ENCODE measurements around the gene PDE8A.

GRCh38 chr15:85000189-85000864, 18.7 kb downstream of the PDE8A start:
- TF ChIP-seq EZH2 (IDR thresholded peaks at IDR 0.05; ENCODE audit: low read length, missing control alignments) = no peak
- TF ChIP-seq, protein P1, sequence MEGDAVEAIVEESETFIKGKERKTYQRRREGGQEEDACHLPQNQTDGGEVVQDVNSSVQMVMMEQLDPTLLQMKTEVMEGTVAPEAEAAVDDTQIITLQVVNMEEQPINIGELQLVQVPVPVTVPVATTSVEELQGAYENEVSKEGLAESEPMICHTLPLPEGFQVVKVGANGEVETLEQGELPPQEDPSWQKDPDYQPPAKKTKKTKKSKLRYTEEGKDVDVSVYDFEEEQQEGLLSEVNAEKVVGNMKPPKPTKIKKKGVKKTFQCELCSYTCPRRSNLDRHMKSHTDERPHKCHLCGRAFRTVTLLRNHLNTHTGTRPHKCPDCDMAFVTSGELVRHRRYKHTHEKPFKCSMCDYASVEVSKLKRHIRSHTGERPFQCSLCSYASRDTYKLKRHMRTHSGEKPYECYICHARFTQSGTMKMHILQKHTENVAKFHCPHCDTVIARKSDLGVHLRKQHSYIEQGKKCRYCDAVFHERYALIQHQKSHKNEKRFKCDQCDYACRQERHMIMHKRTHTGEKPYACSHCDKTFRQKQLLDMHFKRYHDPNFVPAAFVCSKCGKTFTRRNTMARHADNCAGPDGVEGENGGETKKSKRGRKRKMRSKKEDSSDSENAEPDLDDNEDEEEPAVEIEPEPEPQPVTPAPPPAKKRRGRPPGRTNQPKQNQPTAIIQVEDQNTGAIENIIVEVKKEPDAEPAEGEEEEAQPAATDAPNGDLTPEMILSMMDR (conservative IDR thresholded peaks at IDR 0.05 in 1 of 2, IDR thresholded peaks at IDR 0.05 in 1 of 2; ENCODE audit: low read depth in 1 of 2, low read length in 2 of 2) = no peak
